CD4-positive, alpha-beta T cell treated with Interleukin-4 for 4 hours (primary cell): ENCODE data around the gene MCUR1.
"Not testable (repeated sequence)": the region's sequence is repeated elsewhere in the genome, so short reads cannot be mapped to it uniquely, and the experiment has no call there.

ENCODE experiments used
- DNase-seq: peaks from one replicate; pipeline ENCODE4 v3.0.0-alpha.2; 2020

MCUR1 gene, protein sequence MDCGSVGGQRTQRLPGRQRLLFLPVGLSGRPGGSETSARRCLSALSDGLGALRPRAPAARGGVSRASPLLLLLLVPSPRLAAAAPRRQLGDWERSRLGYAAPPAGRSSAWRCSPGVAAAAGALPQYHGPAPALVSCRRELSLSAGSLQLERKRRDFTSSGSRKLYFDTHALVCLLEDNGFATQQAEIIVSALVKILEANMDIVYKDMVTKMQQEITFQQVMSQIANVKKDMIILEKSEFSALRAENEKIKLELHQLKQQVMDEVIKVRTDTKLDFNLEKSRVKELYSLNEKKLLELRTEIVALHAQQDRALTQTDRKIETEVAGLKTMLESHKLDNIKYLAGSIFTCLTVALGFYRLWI

DNA sequence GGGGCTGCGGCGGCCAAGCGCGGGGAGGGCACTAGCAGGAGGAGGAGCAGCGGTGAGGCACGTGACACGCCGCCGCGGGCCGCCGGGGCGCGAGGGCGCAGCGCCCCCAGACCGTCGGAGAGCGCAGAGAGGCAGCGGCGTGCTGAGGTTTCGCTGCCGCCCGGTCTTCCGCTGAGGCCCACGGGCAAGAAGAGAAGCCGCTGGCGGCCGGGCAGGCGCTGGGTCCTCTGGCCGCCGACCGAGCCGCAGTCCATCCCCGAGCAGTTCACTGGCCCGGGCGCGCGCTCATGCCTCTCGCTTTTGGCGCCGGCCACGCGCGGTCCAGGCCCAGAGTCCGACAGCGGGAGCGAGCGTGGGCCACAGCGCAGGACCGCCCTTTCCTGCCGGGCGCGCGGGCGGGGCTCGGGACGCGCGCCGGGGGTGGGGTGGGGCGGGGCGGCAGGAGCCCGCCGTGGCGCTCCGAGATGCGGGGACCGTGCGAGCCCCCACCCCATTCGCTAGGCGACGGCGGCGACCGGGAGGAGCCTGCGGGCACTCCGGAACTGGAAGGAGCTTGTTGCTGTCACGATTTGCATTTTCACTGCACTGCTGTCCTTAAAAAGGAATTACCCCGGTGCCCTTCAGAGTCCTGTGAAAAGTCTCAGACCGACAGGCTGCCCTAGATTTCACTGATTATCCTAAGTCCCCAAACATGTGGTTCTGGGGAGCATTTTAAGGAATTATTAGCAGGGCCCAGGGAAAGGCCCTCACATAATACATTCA lies at the start of gene MCUR1:
Gene MCUR1, minus strand, starts transcription at position 382 of the 762 bp plus-strand sequence. Its CDS starts 128 bp downstream, at position 254.
- peak; percentile 81 for DNase-seq

DNA sequence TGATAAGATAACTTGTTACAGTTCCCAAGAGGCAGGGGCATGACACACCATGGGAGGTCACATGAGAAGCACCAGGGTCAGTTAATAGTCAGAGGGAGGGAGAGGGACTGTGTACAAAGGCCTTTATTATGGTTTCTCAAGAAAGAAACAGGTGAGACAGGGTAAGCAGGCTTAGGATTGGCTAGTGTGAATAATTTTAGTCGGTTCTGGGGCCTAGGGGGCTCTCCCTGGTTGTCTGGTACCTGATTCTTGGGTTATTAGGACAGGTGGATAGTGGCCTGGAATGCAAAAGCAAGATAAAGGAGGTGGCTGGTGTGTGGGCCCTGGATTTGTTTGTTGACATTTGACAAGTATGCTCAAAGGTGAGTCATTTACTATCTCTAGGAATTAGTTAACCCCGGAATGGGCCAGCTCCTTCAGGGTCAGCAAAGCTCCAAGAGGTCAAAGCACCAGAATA lies 49.4 kb upstream of the MCUR1 start:
- DNase-seq, result no peak

DNA sequence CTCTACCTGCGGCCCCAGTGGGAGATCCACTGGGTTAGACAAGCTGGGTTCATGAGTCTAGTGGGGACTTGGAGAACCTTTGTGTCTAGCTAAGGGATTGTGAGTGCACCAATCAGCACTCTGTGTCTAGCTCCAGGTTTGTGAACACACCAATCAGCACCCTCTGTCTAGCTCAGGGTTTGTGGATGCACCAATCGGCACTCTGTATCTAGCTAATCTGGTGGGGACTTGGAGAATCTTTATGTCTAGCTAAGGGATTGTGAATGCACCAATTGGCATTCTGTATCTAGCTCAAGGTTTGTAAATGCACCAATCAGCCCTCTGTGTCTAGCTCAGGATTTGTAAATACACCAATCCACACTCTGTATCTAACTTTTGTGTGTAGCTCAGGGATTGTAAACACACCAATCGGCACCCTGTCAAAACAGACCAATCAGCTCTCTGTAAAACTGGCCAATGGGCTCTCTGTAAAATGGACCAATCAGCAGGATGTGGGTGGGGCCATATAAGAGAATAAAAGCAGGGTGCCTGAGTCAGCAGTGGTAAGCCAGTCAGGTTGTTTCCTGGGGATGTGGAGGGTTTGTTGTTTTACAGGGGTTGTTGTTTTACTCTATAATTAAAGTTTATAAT lies 46.3 kb upstream of the MCUR1 start:
- not testable (repeated sequence) for DNase-seq

DNA sequence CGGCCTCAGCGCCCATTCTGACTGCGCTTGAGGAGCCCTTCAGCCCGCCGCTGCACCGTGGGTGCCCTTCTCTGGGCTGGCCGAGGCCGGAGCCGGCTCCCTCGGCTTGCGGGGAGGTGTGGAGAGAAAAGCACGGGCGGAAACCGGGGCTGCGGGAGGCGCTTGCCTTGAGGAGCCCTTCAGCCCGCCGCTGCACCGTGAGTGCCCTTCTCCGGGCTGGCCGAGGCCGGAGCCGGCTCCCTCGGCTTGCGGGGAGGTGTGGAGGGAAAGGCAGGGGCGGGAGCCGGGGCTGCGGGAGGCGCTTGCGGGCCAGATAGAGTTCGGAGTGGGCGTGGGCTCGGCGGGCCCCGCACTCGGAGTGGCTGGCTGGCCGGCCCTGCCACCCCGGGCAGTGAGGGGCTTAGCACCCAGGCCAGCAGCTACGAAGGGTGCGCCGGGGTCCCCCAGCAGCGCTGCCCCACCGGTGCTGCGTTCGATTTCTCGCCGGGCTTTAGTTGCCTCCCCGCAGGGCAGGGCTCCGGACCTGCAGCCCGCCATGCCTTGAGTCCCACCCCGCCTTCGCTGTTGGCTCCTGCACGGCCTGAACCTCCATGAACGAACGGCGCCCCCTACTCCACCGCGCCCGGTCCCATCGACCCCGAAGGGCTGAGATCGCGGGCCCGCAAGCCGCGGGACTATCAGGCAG lies 45.7 kb upstream of the MCUR1 start:
- DNase-seq, result no peak

DNA sequence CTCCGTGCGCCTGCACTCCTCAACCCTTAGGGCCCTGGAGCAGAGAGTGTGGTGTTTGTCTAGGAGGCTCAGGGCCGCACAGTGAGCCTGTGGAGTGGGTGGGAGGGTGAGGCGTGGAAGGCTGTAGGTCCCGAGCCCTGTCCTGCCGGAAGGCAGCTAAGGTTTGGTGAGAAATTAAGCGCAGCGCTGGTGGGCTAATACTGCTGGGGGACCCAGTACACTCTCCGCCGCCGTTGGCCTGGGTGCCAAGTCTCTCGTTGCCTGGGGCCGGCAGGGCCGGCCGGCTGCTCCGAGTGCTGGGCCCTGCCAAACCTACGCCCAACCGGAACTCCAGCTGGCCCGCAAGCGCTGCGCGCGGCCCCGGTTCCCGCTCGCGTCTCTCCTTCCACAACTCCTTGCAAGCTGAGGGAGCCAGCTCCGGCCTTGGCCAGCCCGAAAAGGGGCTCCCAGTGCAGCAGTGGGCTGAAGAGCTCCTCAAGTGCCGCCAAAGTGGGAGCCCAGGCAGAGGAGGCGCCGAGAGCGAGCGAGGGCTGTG lies 40.4 kb upstream of the MCUR1 start:
- DNase-seq, result no peak

DNA sequence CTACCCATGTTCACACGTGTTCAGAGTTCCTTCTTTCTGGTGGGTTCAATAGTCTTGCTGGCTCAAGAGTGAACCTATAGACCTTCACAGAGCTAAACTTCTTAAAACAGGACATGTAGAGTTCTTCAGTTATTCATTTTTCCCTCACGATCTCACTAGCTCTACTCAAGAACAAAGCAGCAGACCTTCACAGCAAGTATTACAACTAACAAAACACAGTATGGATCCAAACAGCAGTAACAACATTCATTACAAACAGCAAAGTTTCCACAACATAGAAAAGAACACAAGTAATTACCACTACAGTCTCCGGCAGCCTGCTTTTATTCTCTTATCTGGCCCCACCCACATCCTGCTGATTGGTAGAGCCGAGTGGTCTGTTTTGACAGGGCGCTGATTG lies 39.5 kb upstream of the MCUR1 start:
- no peak for DNase-seq

DNA sequence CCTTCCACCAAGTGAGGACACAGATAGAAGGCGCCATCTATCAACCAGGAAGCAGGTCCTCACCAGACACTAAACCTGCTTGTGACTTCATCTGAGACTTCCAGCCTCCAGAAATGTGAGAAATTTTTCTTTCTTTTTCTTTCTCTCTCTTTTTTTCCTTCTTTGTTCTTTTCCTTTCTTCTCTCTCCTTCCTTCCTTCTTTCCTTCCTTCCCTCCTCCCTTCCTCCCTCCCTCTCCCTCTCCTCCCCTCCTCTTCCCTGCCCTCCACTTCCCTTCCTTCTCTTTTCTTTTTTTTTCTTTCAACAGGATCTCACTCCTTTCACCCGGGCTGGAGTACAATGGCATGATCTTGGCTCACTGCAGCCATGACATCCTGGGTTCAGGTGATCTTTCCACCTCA lies 37.4 kb upstream of the MCUR1 start:
- no peak for DNase-seq

DNA sequence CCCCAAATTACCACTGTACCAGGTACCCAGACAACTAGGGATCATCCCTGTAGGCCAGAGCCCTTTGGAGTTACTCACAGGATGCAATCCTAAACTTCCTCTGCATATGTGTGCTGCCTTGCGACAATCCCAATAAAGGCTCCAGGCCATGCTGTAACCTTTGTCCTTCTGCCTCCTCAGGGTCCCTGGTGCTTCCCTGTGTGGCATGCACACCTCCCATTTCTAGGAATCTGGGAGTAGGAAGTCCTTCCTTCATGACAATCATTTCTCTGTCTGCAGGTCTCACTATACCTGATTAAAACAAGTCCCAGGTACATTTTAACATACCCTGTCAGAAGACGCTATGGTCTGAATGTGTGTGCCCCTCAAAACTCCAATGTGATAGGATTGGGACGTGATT lies 37.0 kb upstream of the MCUR1 start:
- no peak for DNase-seq

DNA sequence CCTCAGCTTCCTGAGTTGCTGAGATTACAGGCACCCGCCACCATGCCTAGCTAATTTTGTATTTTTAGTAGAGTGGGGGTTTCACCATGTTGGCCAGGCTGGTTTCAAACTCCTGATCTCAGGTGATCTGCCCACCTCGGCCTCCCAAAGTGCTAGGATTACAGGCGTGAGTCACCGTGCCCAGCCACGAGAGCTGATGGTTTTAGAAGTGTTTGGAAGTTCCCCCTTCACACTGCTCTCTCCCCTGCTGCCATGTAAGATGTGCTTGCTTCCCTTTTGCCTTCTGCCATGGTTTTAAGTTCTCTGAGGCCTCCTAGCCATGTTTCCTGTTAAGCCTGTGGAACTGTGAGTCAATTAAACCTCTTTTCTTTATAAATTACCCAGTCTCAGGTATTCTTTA lies 36.3 kb upstream of the MCUR1 start:
- not testable (repeated sequence) for DNase-seq

DNA sequence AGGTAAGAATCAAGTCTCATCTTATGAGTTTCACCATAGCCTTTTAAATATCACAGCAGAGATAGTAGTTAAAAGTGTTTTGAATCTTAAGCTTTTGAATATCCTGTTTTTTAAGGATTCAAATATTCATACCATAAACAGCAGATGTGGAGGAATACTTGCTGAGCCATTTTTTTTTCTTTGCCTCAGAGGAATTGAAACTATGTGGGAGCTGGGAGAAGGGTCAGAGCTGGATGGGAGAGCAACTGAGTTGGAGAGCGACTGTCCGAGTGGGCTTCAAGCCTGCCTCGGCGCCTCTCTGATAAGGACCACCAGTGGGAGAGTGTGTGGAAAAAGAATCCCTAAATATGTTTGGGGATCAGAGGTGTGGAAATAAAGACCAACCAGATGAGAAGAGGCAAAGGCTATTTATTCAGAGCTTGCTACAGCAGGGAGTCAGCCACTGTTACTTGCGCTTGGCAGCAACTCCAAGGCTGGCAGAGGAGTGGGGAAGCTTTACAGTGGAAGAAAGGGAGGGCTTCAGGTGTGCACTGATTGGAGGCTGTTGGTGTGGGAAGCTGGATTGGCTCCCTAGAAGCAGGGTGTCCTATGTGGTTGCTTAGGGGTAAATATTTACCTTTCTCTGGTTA lies 34.3 kb upstream of the MCUR1 start:
- no peak for DNase-seq

DNA sequence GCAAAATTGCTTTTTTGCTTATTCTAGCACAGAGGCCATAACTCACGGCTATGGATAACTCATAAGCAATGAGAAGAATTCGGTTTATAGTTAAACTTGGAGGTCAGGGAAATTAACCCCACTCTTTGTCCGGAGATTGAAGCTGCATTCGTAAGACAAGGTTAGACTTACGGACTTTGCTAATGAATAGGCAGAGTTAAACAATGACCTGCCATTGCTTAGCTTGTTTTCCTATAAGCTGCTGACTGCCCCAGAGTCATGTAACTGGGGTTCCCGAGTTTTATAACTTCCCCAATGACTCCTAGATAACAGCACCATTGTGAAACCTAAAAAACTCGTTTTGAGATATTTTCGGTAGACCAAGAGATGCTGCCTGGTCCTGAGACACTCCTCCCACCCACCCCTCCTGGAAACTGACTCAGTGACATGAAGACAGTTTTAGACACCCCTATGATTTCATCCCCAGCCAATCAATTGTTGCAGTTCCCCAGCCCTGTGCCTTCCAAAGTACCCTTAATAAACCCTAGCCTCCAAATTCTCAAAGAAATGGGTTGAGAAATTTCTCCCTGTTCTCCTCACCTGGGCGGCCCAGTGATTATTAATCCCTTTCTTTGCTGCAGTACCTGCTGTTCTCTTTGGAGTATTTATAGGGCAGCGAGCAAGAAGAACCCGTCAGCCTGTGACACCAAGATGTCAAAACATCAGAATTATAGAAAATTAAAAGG lies 33.1 kb upstream of the MCUR1 start:
- no peak for DNase-seq

DNA sequence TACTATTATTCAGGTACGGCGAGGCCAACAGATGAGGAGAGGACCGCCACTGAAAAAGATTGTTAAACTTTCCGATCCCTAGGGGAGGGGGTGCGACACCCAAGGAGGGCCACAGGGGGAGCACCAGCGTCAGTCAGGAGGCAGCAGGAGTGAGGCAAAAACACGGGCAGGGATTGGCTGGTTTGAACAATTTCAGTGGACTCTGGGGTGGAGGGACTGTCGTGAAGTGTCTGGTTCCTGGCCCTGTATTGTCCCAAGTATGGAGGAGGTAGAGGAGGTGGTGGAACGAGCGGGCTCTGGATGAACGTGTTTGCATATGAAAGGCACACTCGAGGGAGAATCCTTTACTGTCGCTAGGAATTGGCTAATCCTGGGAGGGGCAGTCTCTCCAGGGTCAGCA lies 32.5 kb upstream of the MCUR1 start:
- DNase-seq, result no peak

DNA sequence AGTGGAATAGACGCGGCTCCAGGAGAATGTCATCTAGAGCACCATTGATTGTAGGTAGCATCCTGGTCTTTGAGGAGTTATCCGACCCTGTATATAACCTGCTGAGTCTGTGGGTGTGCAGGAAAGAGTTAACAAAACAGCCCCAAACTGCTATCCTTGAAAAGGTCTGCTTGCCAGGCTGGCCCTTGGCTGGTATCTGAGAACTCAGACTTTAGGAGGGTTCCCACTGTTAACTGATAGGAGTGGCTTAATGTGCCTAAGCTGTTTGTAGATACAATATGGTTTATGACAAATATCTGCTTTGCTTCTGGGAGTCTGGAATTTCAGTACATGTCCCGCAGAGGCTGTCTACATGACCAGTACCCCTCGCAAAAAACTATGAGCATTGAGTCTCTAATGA lies 27.6 kb upstream of the MCUR1 start:
- no peak for DNase-seq

DNA sequence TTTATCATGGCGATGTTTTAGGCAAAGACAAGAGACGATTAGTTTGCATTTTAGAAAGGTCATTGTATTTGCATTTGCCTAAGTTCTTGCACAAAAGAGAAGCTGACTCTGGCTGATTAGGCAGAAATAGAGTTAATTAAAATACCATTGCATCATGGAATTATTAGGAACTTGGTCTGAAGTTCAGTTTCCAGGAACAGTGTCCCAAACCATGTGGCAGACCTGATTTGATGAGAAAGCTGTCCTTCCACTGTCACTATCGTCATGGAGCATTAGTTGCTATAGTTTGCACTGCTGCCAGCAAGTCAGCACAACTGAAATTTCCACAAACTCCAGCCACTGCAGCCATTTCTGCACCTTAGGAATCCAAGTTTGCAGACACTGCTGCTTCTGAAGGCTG lies 24.3 kb upstream of the MCUR1 start:
- no peak for DNase-seq

DNA sequence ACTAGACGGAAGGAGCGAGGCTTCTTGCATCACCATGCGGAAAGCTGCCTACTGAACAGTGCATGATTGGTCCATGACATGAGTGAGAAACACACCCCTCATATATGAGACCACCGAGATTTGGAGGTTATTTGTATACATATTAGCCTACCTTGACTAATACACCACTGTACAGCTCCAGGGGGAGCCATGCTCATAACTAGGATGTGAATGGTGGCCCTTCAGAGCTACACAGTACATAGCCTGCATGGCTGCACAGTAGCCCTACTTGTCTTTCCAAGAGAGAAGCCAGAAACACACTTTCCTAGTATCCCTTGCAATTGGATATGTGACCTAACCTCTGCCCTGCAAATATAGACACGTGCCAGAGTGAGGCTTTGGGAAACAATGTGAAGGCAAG lies 21.8 kb upstream of the MCUR1 start:
- no peak for DNase-seq

DNA sequence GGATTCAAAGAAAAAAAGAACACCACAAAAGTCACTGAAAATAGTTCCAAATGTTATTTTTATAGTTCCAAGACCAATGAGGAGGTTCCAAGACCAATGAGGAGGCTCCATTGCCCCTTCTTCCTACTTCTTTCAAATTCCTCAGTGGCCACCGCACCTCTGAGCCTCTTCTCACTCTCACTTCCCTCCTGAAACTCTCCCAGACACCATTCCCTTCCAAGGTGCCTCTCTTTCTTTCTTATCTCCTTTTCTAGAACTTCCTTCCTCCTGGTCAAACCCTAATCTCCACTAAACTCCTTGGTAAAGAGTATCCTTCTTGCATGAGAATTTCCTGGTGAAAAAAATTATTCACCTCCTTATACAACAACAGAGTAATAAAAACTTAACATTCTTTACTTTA lies 20.4 kb upstream of the MCUR1 start:
- no peak for DNase-seq

DNA sequence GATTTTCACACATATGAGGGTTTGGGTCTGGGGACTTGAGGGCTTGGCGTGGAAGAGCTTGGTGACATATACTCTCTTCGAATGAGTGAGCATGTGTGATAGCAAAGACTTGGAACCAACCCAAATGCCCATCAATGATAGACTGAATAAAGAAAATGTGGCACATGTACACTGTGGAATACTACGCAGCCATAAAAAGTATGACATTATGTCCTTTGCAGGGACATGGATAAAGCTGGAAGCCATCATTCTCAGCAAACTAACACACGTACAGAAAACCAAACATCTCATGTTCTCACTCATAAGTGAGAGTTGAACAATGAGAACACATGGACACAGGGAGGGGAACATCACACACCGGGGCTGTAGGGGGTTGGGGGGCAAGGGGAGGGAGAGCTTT lies 19.7 kb upstream of the MCUR1 start:
- DNase-seq, result not testable (repeated sequence)

DNA sequence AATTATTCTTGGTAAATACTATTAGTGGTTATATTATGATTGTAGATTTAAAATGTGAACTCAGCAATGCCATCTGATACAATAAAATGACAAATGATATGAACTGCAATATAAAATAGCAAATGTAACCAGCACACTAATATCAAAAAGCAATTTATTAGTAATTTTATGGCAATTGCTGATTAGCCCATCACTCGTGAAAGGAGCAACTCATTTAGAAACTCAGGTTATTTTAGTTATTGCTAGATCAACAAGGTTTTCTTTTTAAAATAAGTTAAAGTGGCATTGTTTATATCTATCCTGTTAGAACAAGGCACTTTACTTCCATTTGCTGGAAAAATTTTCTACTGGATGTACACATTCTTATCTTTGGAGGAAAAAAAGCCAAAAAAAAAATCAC lies 18.4 kb upstream of the MCUR1 start:
- DNase-seq, result no peak

DNA sequence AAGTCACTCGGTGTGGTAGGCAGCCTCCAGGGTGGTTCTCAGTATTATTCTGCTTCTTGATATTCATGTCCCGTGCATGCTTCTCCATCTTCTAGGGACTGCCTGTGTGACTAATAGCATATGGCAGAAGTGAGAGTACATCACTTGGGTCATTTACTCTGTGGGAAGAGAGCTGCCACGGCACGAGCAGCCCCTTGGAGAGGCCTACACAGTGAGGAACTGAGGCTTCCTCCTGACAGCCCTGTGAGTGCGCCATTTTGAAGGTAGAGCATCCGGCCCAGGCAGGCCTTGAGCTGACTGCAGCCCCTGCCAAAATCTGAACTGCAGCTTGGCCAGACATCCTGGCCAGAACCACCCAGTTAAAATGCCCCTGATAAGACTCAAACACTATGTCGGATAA lies 17.3 kb upstream of the MCUR1 start:
- no peak for DNase-seq

DNA sequence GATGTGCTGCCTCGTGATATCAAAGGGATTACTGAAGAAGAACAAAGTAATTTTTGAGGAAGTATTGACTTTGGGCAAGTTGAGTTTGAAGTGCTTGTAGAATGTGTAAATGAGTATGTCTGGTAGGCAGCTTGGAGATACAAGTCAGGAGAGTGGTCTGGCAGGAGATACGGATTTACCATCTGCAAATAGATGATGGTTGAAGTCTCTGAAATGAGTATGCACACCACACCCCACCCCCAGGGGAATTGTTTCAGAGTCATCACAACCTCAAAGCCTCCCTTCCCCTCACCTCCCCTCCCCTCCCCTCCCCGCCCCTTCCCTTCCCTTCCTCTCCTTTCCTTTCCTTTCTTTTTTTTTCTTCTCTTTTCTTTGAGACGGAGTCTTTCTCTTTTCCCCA lies 16.4 kb upstream of the MCUR1 start:
- DNase-seq, result no peak

DNA sequence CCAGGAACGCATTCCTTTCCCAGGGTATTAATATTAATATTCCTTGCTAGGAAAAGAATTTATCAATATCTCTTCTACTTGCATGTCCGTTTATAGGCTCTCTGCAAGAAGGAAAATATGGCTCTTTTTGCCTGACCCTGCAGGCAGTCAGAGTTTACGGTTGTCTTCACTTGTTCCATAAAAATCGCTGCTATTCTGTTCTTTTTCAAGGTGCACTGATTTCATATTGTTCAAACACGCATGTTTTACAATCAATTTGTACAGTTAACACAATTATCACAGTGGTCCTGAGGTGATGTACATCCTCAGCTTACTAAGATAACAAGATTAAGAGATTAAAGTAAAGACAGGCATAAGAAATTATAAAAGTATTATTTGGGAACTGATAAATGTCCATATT lies 15.1 kb upstream of the MCUR1 start:
- not testable (repeated sequence) for DNase-seq
